Measurements from ENCODE around the gene DNAAF1.
"Not testable (repeated sequence)": the region's sequence is repeated elsewhere in the genome, so short reads cannot be mapped to it uniquely, and the experiment has no call there.

The DNAAF1 gene

GRCh38 chr16:84186685-84187437 is 41.8 kb downstream of the DNAAF1 start, which contains the start of gene TAF1C:
TSS of gene TAF1C (minus strand) at chr16:84187057. CDS start at chr16:84184988, 2,069 bp downstream.
- peak; percentile 71 to 81 for DNase-seq

GRCh38 chr16:84190731-84191388 is 45.8 kb downstream of the DNAAF1 start, which contains the start of gene ADAD2:
TSS of gene ADAD2 (plus strand) at chr16:84191157. CDS start at chr16:84191231, 74 bp downstream.
- DNase-seq, result no peak

- DNase-seq, result no peak
Observed at GRCh38 chr16:84191466-84191865, 46.4 kb downstream of the DNAAF1 start.

- DNase-seq, result no peak
Observed at GRCh38 chr16:84193480-84193879, 48.4 kb downstream of the DNAAF1 start.

GRCh38 chr16:84194018-84194417 is 48.9 kb downstream of the DNAAF1 start:
- DNase-seq, result no peak

GRCh38 chr16:84194470-84195200 is 49.5 kb downstream of the DNAAF1 start:
- no peak for DNase-seq

- DNase-seq, result no peak
Observed at GRCh38 chr16:84195201-84196093, 50.3 kb downstream of the DNAAF1 start.

- DNase-seq, result no peak
Observed at GRCh38 chr16:84196101-84196500, 51.0 kb downstream of the DNAAF1 start.

GRCh38 chr16:84196727-84197394 is 51.8 kb downstream of the DNAAF1 start:
- DNase-seq, result no peak

- DNase-seq, result no peak
Observed at GRCh38 chr16:84197466-84198128, 52.5 kb downstream of the DNAAF1 start.

GRCh38 chr16:84198401-84198800 is 53.3 kb downstream of the DNAAF1 start:
- no peak for DNase-seq

GRCh38 chr16:84199097-84199496 is 54.0 kb downstream of the DNAAF1 start:
- no peak for DNase-seq

GRCh38 chr16:84199861-84200260 is 54.8 kb downstream of the DNAAF1 start:
- DNase-seq, result no peak

- DNase-seq, result not testable (repeated sequence)
Observed at GRCh38 chr16:84204551-84204950, 59.4 kb downstream of the DNAAF1 start.

- DNase-seq, result not testable (repeated sequence)
Observed at GRCh38 chr16:84205123-84205522, 60.0 kb downstream of the DNAAF1 start.

- no peak for DNase-seq
Observed at GRCh38 chr16:84205976-84206691, 61.0 kb downstream of the DNAAF1 start.

GRCh38 chr16:84207251-84207650 is 62.1 kb downstream of the DNAAF1 start:
- no peak for DNase-seq

- no peak for DNase-seq
Observed at GRCh38 chr16:84207879-84208278, 62.8 kb downstream of the DNAAF1 start.

- no peak for DNase-seq
Observed at GRCh38 chr16:84209989-84210388, 64.9 kb downstream of the DNAAF1 start.

- DNase-seq, result no peak
Observed at GRCh38 chr16:84212154-84212553, 67.0 kb downstream of the DNAAF1 start.

GRCh38 chr16:84212631-84213030 is 67.5 kb downstream of the DNAAF1 start:
- no peak for DNase-seq

Measured in SW 1271 (cell line).